Measurements from ENCODE around the gene PTPRG. TPM values are rescaled to one million over a fixed set of nuclear protein-coding genes. Genes with fewer than 3 reads are reported as not detected.
A peak's percentile ranks its signal among the peaks of the same experiment; 100 is the strongest.

Gene PTPRG
- total RNA-seq, 1 donor, result 148 TPM

DNA sequence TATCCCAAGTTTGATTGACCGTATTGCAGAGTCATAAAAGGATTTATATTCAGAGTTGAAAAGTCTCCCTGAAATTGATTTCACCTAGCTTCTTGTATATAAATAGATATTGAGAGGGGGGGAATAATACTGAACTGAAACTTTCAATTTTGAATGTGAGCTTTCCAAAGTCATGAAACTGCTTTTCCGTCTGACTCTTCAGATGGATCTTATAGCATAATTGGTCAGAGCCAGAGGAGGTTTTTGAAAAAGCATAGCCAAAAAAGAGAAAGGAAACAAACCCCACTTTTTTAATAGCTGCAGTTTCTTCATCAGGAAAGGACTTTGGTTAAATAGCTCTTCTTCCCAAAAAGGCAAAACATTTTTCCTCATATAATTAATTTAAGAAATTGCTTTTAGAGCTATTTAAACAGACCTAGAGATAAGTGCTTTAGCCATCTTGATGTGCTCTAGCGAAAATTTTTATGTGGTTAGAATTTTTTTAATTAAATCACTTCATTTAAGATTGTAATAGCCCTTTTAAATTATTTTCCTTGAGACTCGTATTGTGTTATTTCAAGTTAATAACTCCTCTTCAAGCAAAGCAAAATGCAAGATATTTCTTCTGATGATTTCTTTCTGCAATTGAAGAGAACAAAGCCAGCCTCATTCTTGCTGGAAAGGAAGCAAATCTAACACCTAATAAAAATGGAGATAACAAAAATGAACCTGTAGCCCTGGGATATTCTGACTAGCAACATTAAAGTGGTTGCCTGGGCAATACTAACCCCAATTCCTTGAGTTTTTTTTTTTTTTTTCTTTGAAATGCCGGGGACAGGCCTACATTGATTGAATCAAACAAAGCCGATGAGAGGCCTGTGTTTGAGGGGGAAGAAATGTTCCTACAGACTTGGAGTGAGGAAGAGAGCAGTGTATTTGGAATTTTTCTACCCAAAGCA lies 173.6 kb downstream of the PTPRG start:
- no peak overlapping the region for H3K4me2 ChIP-seq (ENCODE audit: insufficient read depth, low read length)
- DNase-seq (ENCODE audit: insufficient read length, low spot score, missing footprints), result peak; percentile 65

DNA sequence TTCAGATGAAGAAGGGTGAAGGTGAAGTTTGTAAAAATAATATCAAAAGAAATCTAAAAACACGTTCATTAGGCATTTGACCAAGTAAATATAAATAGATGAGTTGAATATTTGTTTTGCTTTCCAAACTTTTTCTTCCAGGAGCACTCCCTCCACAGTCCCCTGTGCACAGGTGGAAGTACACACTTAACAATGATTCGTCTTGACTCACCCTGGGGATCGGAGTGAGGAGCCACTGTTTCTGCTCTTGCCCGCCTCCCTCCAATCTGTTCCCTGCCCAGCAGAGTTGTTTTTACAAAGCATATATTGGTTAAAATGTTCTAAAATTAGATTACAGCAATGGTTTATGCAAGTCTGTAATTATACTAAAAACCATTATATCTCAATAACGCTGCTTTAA lies 175.1 kb downstream of the PTPRG start:
- peaks cover 14% of the 10 kb centered on the region for H3K79me2 ChIP-seq (ENCODE audit: insufficient read depth, low read length)
- no peaks in the 10 kb centered on the region for H3K36me3 ChIP-seq (ENCODE audit: insufficient read depth, low read length)
- no peak overlapping the region for H2AFZ ChIP-seq (ENCODE audit: low read length)
- DNase-seq (ENCODE audit: insufficient read length, low spot score, missing footprints), result no peak
- H3K27ac ChIP-seq (ENCODE audit: low read depth, low read length), result no peak overlapping the region
- no peaks in the 10 kb centered on the region for H4K20me1 ChIP-seq (ENCODE audit: insufficient read depth, low read length)
- H3K4me1 ChIP-seq (ENCODE audit: insufficient read depth, low read length), result no peaks in the 10 kb centered on the region
- no peaks in the 10 kb centered on the region for H3K27me3 ChIP-seq (ENCODE audit: insufficient read depth, low read length)
- H3K4me3 ChIP-seq (ENCODE audit: insufficient read depth, low read length), result no peak overlapping the region
- no peak overlapping the region for H3K4me2 ChIP-seq (ENCODE audit: insufficient read depth, low read length)
- TF ChIP-seq, protein P1, sequence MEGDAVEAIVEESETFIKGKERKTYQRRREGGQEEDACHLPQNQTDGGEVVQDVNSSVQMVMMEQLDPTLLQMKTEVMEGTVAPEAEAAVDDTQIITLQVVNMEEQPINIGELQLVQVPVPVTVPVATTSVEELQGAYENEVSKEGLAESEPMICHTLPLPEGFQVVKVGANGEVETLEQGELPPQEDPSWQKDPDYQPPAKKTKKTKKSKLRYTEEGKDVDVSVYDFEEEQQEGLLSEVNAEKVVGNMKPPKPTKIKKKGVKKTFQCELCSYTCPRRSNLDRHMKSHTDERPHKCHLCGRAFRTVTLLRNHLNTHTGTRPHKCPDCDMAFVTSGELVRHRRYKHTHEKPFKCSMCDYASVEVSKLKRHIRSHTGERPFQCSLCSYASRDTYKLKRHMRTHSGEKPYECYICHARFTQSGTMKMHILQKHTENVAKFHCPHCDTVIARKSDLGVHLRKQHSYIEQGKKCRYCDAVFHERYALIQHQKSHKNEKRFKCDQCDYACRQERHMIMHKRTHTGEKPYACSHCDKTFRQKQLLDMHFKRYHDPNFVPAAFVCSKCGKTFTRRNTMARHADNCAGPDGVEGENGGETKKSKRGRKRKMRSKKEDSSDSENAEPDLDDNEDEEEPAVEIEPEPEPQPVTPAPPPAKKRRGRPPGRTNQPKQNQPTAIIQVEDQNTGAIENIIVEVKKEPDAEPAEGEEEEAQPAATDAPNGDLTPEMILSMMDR (IDR thresholded peaks at IDR 0.05; ENCODE audit: extremely low read depth, low read depth, low read length), result no peak
- no peaks in the 10 kb centered on the region for H3K9me3 ChIP-seq (ENCODE audit: low read depth, low read length)

More for the DNA sequence above, 173.6 kb downstream of the PTPRG start:
- Histone ChIP-seq H3K36me3 (ENCODE audit: insufficient read depth, low read length) (no peaks in the 10 kb centered on the region), H3K9me3 (ENCODE audit: low read depth, low read length) (no peaks in the 10 kb centered on the region), H3K79me2 (ENCODE audit: insufficient read depth, low read length) (peaks cover 19% of the 10 kb centered on the region), H4K20me1 (ENCODE audit: insufficient read depth, low read length) (peaks cover 4% of the 10 kb centered on the region), H3K27me3 (ENCODE audit: insufficient read depth, low read length) (no peaks in the 10 kb centered on the region), H3K4me1 (ENCODE audit: insufficient read depth, low read length) (no peaks in the 10 kb centered on the region), H3K4me3 (ENCODE audit: insufficient read depth, low read length) (no peak overlapping the region), H2AFZ (ENCODE audit: low read length) (no peak overlapping the region), H3K27ac (ENCODE audit: low read depth, low read length) (no peak overlapping the region)
- TF ChIP-seq, protein P1 (IDR thresholded peaks at IDR 0.05; ENCODE audit: extremely low read depth, low read depth, low read length), result no peak

DNA sequence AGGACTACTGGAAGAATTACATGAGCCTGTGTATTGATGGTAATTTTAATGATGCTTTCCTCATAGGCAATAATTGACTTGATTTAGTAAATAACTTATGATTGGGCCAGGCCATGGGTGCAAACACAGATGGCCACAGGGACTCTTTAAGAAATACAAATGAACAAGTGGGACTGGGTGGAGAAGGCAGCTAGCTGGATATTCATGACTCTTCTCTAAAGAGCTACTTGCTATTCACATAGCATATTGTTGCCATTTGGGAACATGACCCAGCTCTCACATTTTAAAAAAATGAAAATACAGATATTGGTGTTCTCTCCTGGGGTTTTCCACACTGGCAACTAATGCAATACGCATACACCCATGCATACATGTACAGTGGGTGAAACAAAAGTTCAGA lies 178.3 kb downstream of the PTPRG start:
- no peak overlapping the region for H3K27ac ChIP-seq (ENCODE audit: low read depth, low read length)
- H3K79me2 ChIP-seq (ENCODE audit: insufficient read depth, low read length), result peaks cover 22% of the 10 kb centered on the region
- H3K36me3 ChIP-seq (ENCODE audit: insufficient read depth, low read length), result no peaks in the 10 kb centered on the region
- no peaks in the 10 kb centered on the region for H3K4me1 ChIP-seq (ENCODE audit: insufficient read depth, low read length)
- H3K9me3 ChIP-seq (ENCODE audit: low read depth, low read length), result no peaks in the 10 kb centered on the region
- H3K4me2 ChIP-seq (ENCODE audit: insufficient read depth, low read length), result no peak overlapping the region
- DNase-seq (ENCODE audit: insufficient read length, low spot score, missing footprints), result no peak
- H3K4me3 ChIP-seq (ENCODE audit: insufficient read depth, low read length), result no peak overlapping the region
- H3K27me3 ChIP-seq (ENCODE audit: insufficient read depth, low read length), result no peaks in the 10 kb centered on the region
- H4K20me1 ChIP-seq (ENCODE audit: insufficient read depth, low read length), result no peaks in the 10 kb centered on the region
- no peak overlapping the region for H2AFZ ChIP-seq (ENCODE audit: low read length)
- TF ChIP-seq, protein P1 (IDR thresholded peaks at IDR 0.05; ENCODE audit: extremely low read depth, low read depth, low read length), result no peak

DNA sequence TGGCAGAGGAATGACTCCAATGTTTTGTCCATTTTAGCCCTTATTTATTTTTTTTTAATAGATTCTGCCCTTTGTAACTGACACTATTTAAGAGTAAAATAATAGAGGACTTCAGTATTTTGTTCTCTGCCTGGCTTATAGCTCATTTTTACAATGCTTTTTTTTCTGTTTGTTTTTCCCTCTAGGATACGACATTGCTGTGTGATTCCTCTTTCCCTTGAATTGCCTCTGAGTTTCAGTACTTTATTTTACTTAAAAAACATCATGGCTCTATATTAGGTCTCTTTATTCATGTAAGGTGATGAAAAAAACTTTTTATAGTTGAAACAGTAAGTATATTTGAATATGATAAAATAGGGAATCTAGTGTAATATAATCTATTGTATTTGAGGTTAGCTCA lies 179.1 kb downstream of the PTPRG start:
- H3K9me3 ChIP-seq (ENCODE audit: low read depth, low read length), result no peaks in the 10 kb centered on the region
- TF ChIP-seq, protein P1 (IDR thresholded peaks at IDR 0.05; ENCODE audit: extremely low read depth, low read depth, low read length), result no peak
- H3K79me2 ChIP-seq (ENCODE audit: insufficient read depth, low read length), result peaks cover 25% of the 10 kb centered on the region
- H3K4me3 ChIP-seq (ENCODE audit: insufficient read depth, low read length), result no peak overlapping the region
- H2AFZ ChIP-seq (ENCODE audit: low read length), result no peak overlapping the region
- H3K4me1 ChIP-seq (ENCODE audit: insufficient read depth, low read length), result no peaks in the 10 kb centered on the region
- no peaks in the 10 kb centered on the region for H3K27me3 ChIP-seq (ENCODE audit: insufficient read depth, low read length)
- H4K20me1 ChIP-seq (ENCODE audit: insufficient read depth, low read length), result peaks cover 3% of the 10 kb centered on the region
- H3K27ac ChIP-seq (ENCODE audit: low read depth, low read length), result no peak overlapping the region
- H3K36me3 ChIP-seq (ENCODE audit: insufficient read depth, low read length), result no peaks in the 10 kb centered on the region
- no peak overlapping the region for H3K4me2 ChIP-seq (ENCODE audit: insufficient read depth, low read length)
- DNase-seq (ENCODE audit: insufficient read length, low spot score, missing footprints), result no peak

Measured in osteoblast (primary cell).